Astrocyte (in vitro differentiated cells and primary cell): ENCODE results near the gene E4F1. TPM values are rescaled to one million over a fixed set of nuclear protein-coding genes. Genes with fewer than 3 reads are reported as not detected.
"Not testable (repeated sequence)": the region's sequence is repeated elsewhere in the genome, so short reads cannot be mapped to it uniquely, and the experiment has no call there.

Experiments
- DNase-seq: peaks from one replicate; pipeline ENCODE4 v3.0.0-alpha.2; 2010; ENCODE audit warnings: low read depth
- FAIRE-seq: peaks from 2 replicates; lab custom pipeline; 2011; peaks lifted over from hg19 to GRCh38; lab: Jason Lieb, UNC
- H2AFZ ChIP-seq: 2 replicates; pipeline ENCODE4 v1.6.0; 2012; ENCODE audit warnings: low read depth, low read length, inconsistent platforms
- H3K27ac ChIP-seq: 2 replicates; pipeline ENCODE4 v1.5.1; 2011; ENCODE audit warnings: low read depth, low read length, inconsistent platforms
- H3K27me3 ChIP-seq: 2 replicates; pipeline ENCODE4 v1.6.0; 2011; ENCODE audit warnings: low read length, inconsistent platforms; ENCODE audit not compliant: insufficient read depth
- H3K36me3 ChIP-seq: 2 replicates; pipeline ENCODE4 v1.5.1; 2011; ENCODE audit warnings: low read length, inconsistent platforms; ENCODE audit not compliant: insufficient read depth
- H3K4me1 ChIP-seq: 2 replicates; pipeline ENCODE4 v1.5.1; 2011; ENCODE audit warnings: low read length, inconsistent platforms; ENCODE audit not compliant: insufficient read depth
- H3K4me2 ChIP-seq: 2 replicates; pipeline ENCODE4 v1.6.0; 2012; ENCODE audit warnings: low read length, inconsistent platforms
- H3K4me3 ChIP-seq: 2 replicates; pipeline ENCODE4 v1.5.1; 2011; ENCODE audit warnings: low read depth, mild to moderate bottlenecking, low read length, inconsistent platforms; ENCODE audit not compliant: insufficient read depth
- H3K79me2 ChIP-seq: 2 replicates; pipeline ENCODE4 v1.6.0; 2012; ENCODE audit warnings: mild to moderate bottlenecking, low read length, inconsistent platforms; ENCODE audit not compliant: insufficient read depth
- H3K9ac ChIP-seq: 2 replicates; pipeline ENCODE4 v1.6.0; 2012; ENCODE audit warnings: mild to moderate bottlenecking, low read length, inconsistent platforms
- H3K9me3 ChIP-seq: 2 replicates; pipeline ENCODE4 v1.5.1; 2012; ENCODE audit warnings: low read depth, mild to moderate bottlenecking, low read length, inconsistent platforms; ENCODE audit not compliant: insufficient read depth
- H4K20me1 ChIP-seq: 2 replicates; pipeline ENCODE4 v1.6.0; 2012; ENCODE audit warnings: low read length, inconsistent platforms; ENCODE audit not compliant: insufficient read depth
- H3K27ac Mint-ChIP-seq: one replicate; pipeline ENCODE4 v1.8.0; 2021; ENCODE audit warnings: mild to moderate bottlenecking, mixed read lengths; ENCODE audit not compliant: unreplicated experiment
- H3K27me3 Mint-ChIP-seq: one replicate; pipeline ENCODE4 v1.8.0; 2021; ENCODE audit warnings: low read depth, mixed read lengths; ENCODE audit not compliant: unreplicated experiment
- H3K36me3 Mint-ChIP-seq: one replicate; pipeline ENCODE4 v1.8.0; 2021; ENCODE audit warnings: low read depth, mixed read lengths; ENCODE audit not compliant: unreplicated experiment
- H3K4me1 Mint-ChIP-seq: one replicate; pipeline ENCODE4 v1.8.0; 2021; ENCODE audit warnings: low read depth, mixed read lengths; ENCODE audit not compliant: unreplicated experiment
- H3K4me3 Mint-ChIP-seq: one replicate; pipeline ENCODE4 v1.8.0; 2021; ENCODE audit warnings: mild to moderate bottlenecking, moderate library complexity, mixed read lengths; ENCODE audit not compliant: unreplicated experiment
- H3K9me3 Mint-ChIP-seq: one replicate; pipeline ENCODE4 v1.8.0; 2021; ENCODE audit warnings: mild to moderate bottlenecking, mixed read lengths; ENCODE audit not compliant: unreplicated experiment
- CTCF ChIP-seq: IDR thresholded peaks from 2 replicates; pipeline ENCODE4 v1.5.1; 2011; ENCODE audit warnings: low read depth, mild to moderate bottlenecking, inconsistent platforms, low read length, moderate library complexity; ENCODE audit not compliant: insufficient read depth
- EZH2 ChIP-seq: IDR thresholded peaks from 2 replicates; pipeline ENCODE4 v1.6.1; 2012; ENCODE audit warnings: mild to moderate bottlenecking, low read length, inconsistent platforms; ENCODE audit not compliant: insufficient read depth
- total RNA-seq: library from RNA; stranded (reverse); gene quantifications from 2 replicates; pipeline ENCODE4 v1.2.1, GENCODE V29; 2021

Gene E4F1
- total RNA-seq, 1 donor from 2014 or later, result 22.8 TPM

- Mint-ChIP-seq H3K9me3 (no peaks in the 10 kb centered on the region), H3K4me3 (no peak overlapping the region), H3K4me1 (no peaks in the 10 kb centered on the region), H3K27me3 (no peaks in the 10 kb centered on the region), H3K36me3 (peaks cover 3% of the 10 kb centered on the region), H3K27ac (no peak overlapping the region)
- TF ChIP-seq CTCF, result no peak
- TF ChIP-seq EZH2, result no peak
- Histone ChIP-seq H3K79me2 (no peaks in the 10 kb centered on the region), H2AFZ (no peak overlapping the region), H3K27me3 (peaks cover 4% of the 10 kb centered on the region), H3K4me1 (peaks cover 10% of the 10 kb centered on the region), H3K4me3 (no peak overlapping the region), H3K27ac (no peak overlapping the region), H4K20me1 (peaks cover 25% of the 10 kb centered on the region), H3K4me2 (no peak overlapping the region), H3K36me3 (no peaks in the 10 kb centered on the region), H3K9ac (no peak overlapping the region), H3K9me3 (no peaks in the 10 kb centered on the region)
- DNase-seq, result no peak
- no peak for FAIRE-seq
Measured at GRCh38 chr16:2238150-2238837, 14.9 kb downstream of the E4F1 start.

GRCh38 chr16:2238838-2239675 is 15.7 kb downstream of the E4F1 start:
- TF ChIP-seq EZH2 (no peak), CTCF (no peak)
- Histone ChIP-seq H3K27me3 (peaks cover 4% of the 10 kb centered on the region), H3K79me2 (no peaks in the 10 kb centered on the region), H3K9ac (no peak overlapping the region), H4K20me1 (peaks cover 33% of the 10 kb centered on the region), H2AFZ (no peak overlapping the region), H3K27ac (no peak overlapping the region), H3K9me3 (no peaks in the 10 kb centered on the region), H3K4me1 (peaks cover 10% of the 10 kb centered on the region), H3K4me2 (no peak overlapping the region), H3K36me3 (no peaks in the 10 kb centered on the region), H3K4me3 (no peak overlapping the region)
- no peak for DNase-seq
- Mint-ChIP-seq H3K4me1 (no peaks in the 10 kb centered on the region), H3K9me3 (no peaks in the 10 kb centered on the region), H3K36me3 (peaks cover 5% of the 10 kb centered on the region), H3K27me3 (no peaks in the 10 kb centered on the region), H3K4me3 (no peak overlapping the region), H3K27ac (no peak overlapping the region)
- FAIRE-seq, result no peak

- not testable (repeated sequence) for DNase-seq, H3K27me3 ChIP-seq, H3K9me3 ChIP-seq, H3K79me2 ChIP-seq, H3K4me1 Mint-ChIP-seq, H3K9me3 Mint-ChIP-seq, H3K4me2 ChIP-seq, H3K4me3 Mint-ChIP-seq, H2AFZ ChIP-seq, H3K27ac Mint-ChIP-seq, FAIRE-seq, H3K27ac ChIP-seq, H3K36me3 ChIP-seq, H3K4me3 ChIP-seq, H3K9ac ChIP-seq, H3K36me3 Mint-ChIP-seq, H3K27me3 Mint-ChIP-seq
- H4K20me1 ChIP-seq, result peaks cover 34% of the 10 kb centered on the region
- H3K4me1 ChIP-seq, result peaks cover 10% of the 10 kb centered on the region
Measured at GRCh38 chr16:2240331-2240730, 16.9 kb downstream of the E4F1 start.
